MM.1S (cell line): ENCODE data around the gene MCTS1.

Experiments
- DNase-seq: peaks from one replicate; pipeline ENCODE4 v3.0.0-alpha.2; 2015
- H2AFZ ChIP-seq: fragments of 300-600 bp; sonication (generic); 2 replicates; pipeline ENCODE4 v1.6.0; 2016; ENCODE audit warnings: antibody characterized with exemption, low read length
- H3F3A ChIP-seq: fragments of 300-600 bp; sonication (generic); 2 replicates; pipeline ENCODE4 v1.6.1; 2016; ENCODE audit warnings: mild to moderate bottlenecking, antibody characterized with exemption, low read length, moderate library complexity, mixed read lengths; ENCODE audit not compliant: insufficient read depth
- H3K27ac ChIP-seq: fragments of 300-600 bp; sonication (generic); 2 replicates; pipeline ENCODE4 v1.5.1; 2016; ENCODE audit warnings: mild to moderate bottlenecking, low read length
- H3K27me3 ChIP-seq: fragments of 300-600 bp; sonication (generic); replicated peaks from 2 replicates; pipeline ENCODE4 v1.6.0; 2016; ENCODE audit warnings: low read length; ENCODE audit not compliant: insufficient read depth
- H3K36me3 ChIP-seq: fragments of 300-600 bp; sonication (generic); replicated peaks from 2 replicates; pipeline ENCODE4 v1.6.1; 2016; ENCODE audit warnings: mild to moderate bottlenecking, low read length, mixed read lengths; ENCODE audit not compliant: insufficient read depth
- H3K4me1 ChIP-seq: fragments of 300-600 bp; sonication (generic); 2 replicates; pipeline ENCODE4 v1.6.1; 2016; ENCODE audit warnings: low read length, mixed read lengths
- H3K4me2 ChIP-seq: fragments of 300-600 bp; sonication (generic); 2 replicates; pipeline ENCODE4 v1.6.0; 2016; ENCODE audit warnings: low read depth, low read length
- H3K4me3 ChIP-seq: fragments of 300-600 bp; sonication (generic); 2 replicates; pipeline ENCODE4 v1.5.1; 2016; ENCODE audit warnings: low read length, mixed read lengths
- H3K79me2 ChIP-seq: fragments of 300-600 bp; sonication (generic); 2 replicates; pipeline ENCODE4 v1.6.1; 2016; ENCODE audit warnings: mixed run types, low read length, mixed read lengths
- H3K9ac ChIP-seq: fragments of 300-600 bp; sonication (generic); 2 replicates; pipeline ENCODE4 v1.6.1; 2016; ENCODE audit warnings: low read length, mixed read lengths
- H3K9me2 ChIP-seq: fragments of 300-600 bp; sonication (generic); replicated peaks from 2 replicates; pipeline ENCODE4 v1.6.1; 2016; ENCODE audit warnings: mild to moderate bottlenecking, low read length, mixed read lengths; ENCODE audit not compliant: insufficient read depth
- H3K9me3 ChIP-seq: fragments of 300-600 bp; sonication (generic); replicated peaks from 2 replicates; pipeline ENCODE4 v1.6.1; 2016; ENCODE audit warnings: mild to moderate bottlenecking, low read length, mixed read lengths; ENCODE audit not compliant: insufficient read depth
- H4K20me1 ChIP-seq: fragments of 300-600 bp; sonication (generic); 2 replicates; pipeline ENCODE4 v1.6.1; 2016; ENCODE audit warnings: mild to moderate bottlenecking, low read length, moderate library complexity, mixed read lengths; ENCODE audit not compliant: insufficient read depth
- EZH2 ChIP-seq: fragments of 300-600 bp; sonication (generic); optimal IDR thresholded peaks from 2 replicates; pipeline ENCODE3; 2017; ENCODE audit warnings: low read depth, mild to moderate bottlenecking, antibody characterized with exemption, low read length, mixed read lengths
- EZH2phosphoT487 ChIP-seq: fragments of 300-600 bp; sonication (generic); IDR thresholded peaks from 2 replicates; pipeline ENCODE4 v1.6.1; 2018; ENCODE audit warnings: antibody characterized with exemption, low read length
- TF ChIP-seq, protein P1 (sequence below): fragments of 300-600 bp; sonication (generic); IDR thresholded peaks from 2 replicates; pipeline ENCODE4 v1.5.1; 2016; ENCODE audit warnings: antibody characterized with exemption, low read length, mixed read lengths

Gene MCTS1

GRCh38 chrX:120585702-120586101 lies 18.2 kb upstream of the MCTS1 start:
- H3F3A ChIP-seq = no peaks in the 10 kb centered on the region
- no peaks in the 10 kb centered on the region for H3K4me1 ChIP-seq
- no peak overlapping the region for H3K9ac ChIP-seq
- no peaks in the 10 kb centered on the region for H3K36me3 ChIP-seq
- no peak overlapping the region for H2AFZ ChIP-seq
- no peak overlapping the region for H3K4me3 ChIP-seq
- DNase-seq = no peak
- no peaks in the 10 kb centered on the region for H3K9me2 ChIP-seq
- H3K27me3 ChIP-seq = no peaks in the 10 kb centered on the region
- H3K4me2 ChIP-seq = no peak overlapping the region
- TF ChIP-seq EZH2phosphoT487 (no peak), EZH2 (no peak)
- TF ChIP-seq, protein P1, sequence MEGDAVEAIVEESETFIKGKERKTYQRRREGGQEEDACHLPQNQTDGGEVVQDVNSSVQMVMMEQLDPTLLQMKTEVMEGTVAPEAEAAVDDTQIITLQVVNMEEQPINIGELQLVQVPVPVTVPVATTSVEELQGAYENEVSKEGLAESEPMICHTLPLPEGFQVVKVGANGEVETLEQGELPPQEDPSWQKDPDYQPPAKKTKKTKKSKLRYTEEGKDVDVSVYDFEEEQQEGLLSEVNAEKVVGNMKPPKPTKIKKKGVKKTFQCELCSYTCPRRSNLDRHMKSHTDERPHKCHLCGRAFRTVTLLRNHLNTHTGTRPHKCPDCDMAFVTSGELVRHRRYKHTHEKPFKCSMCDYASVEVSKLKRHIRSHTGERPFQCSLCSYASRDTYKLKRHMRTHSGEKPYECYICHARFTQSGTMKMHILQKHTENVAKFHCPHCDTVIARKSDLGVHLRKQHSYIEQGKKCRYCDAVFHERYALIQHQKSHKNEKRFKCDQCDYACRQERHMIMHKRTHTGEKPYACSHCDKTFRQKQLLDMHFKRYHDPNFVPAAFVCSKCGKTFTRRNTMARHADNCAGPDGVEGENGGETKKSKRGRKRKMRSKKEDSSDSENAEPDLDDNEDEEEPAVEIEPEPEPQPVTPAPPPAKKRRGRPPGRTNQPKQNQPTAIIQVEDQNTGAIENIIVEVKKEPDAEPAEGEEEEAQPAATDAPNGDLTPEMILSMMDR = no peak
- no peaks in the 10 kb centered on the region for H4K20me1 ChIP-seq
- no peak overlapping the region for H3K27ac ChIP-seq
- H3K9me3 ChIP-seq = no peaks in the 10 kb centered on the region
- no peaks in the 10 kb centered on the region for H3K79me2 ChIP-seq

- Histone ChIP-seq H3K4me1 (no peaks in the 10 kb centered on the region), H3K27me3 (no peaks in the 10 kb centered on the region), H3K9me3 (no peaks in the 10 kb centered on the region), H4K20me1 (no peaks in the 10 kb centered on the region), H2AFZ (peak overlapping the region; percentile 78), H3F3A (peaks cover 9% of the 10 kb centered on the region; the same call in 1 of the 2 replicates), H3K4me2 (peak overlapping the region; percentile 82), H3K27ac (peak overlapping the region; percentile 92), H3K36me3 (no peaks in the 10 kb centered on the region), H3K9ac (peak overlapping the region; percentile 91), H3K79me2 (peaks cover 31% of the 10 kb centered on the region), H3K9me2 (no peaks in the 10 kb centered on the region), H3K4me3 (peak overlapping the region; percentile 90)
- TF ChIP-seq EZH2 (no peak), EZH2phosphoT487 (no peak)
- TF ChIP-seq, protein P1 = no peak
- peak; percentile 29 for DNase-seq
These were observed 471 bp downstream of the MCTS1 start for GRCh38 chrX:120604361-120604782.

GRCh38 chrX:120612086-120612485 lies 8.2 kb downstream of the MCTS1 start:
- Histone ChIP-seq H3K4me1 (no peaks in the 10 kb centered on the region), H4K20me1 (no peaks in the 10 kb centered on the region), H3K4me3 (no peak overlapping the region), H3K9me2 (no peaks in the 10 kb centered on the region), H3K4me2 (no peak overlapping the region), H3K9me3 (no peaks in the 10 kb centered on the region), H3K27me3 (no peaks in the 10 kb centered on the region), H3K9ac (no peak overlapping the region), H3K79me2 (0 out of 2 replicates have a peak, but pooled peaks cover 6% of the 10 kb centered on the region), H3K27ac (no peak overlapping the region), H3K36me3 (no peaks in the 10 kb centered on the region; the same call in 1 of the 2 replicates), H3F3A (no peaks in the 10 kb centered on the region), H2AFZ (no peak overlapping the region)
- TF ChIP-seq EZH2phosphoT487 (no peak), EZH2 (no peak)
- TF ChIP-seq, protein P1 = no peak
- no peak for DNase-seq
